ENCODE measurements around the gene SUPT20HL2. TPM values are rescaled to one million over a fixed set of nuclear protein-coding genes. Genes with fewer than 3 reads are reported as not detected.

Gene SUPT20HL2
- total and polyA plus RNA-seq, 10 of the 15 experiments (the other 5 are each of a cell fraction or from before 2014, with no cell fraction given) = not detected

DNA sequence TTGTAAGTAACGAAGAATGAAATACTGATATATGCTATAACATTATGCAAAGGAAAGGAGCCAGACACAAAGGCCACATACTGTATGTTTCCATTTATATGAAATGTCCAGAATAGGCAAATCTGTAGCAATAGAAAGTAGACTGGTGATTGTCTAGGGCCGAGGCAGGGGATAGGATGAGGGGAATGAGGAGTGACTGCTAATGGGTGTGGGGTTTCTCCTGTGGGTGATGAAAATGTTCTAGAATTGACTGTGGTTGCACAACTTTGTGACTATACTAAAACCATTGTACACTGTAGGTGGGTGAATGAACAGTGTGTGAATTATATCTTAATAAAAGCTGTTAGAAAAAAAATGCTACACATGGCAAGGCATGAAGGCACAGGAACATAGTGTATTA is 26.6 kb upstream of the SUPT20HL2 start:
- H3K27ac ChIP-seq (ENCODE audit: control insufficient read depth, insufficient read depth) = no peak overlapping the region
- SMC1A ChIA-PET (ENCODE audit: uncharacterized antibody, unreplicated experiment) = no interaction called here
- intact Hi-C loops (cut with micrococcal nuclease; ENCODE audit: unreplicated experiment) (no loop called here), in situ Hi-C loops (cut with MboI) (no loop called here)
- no peak for TF ChIP-seq CHD4 (IDR thresholded peaks at IDR 0.05)
- no peak for TF ChIP-seq CBFB (IDR thresholded peaks at IDR 0.05; ENCODE audit: low read depth)
- no peak for TF ChIP-seq MEF2A (IDR thresholded peaks at IDR 0.05; ENCODE audit: insufficient read depth, low read depth, low read length)
- TF ChIP-seq ZNF207 (IDR thresholded peaks at IDR 0.05; ENCODE audit: borderline replicate concordance) = no peak
- no peak for TF ChIP-seq DPF2 (IDR thresholded peaks at IDR 0.05)
- no peak overlapping the region for H2AFZ ChIP-seq (ENCODE audit: control insufficient read depth, low read depth, low read length)
- H3K4me3 ChIP-seq = no peak overlapping the region
- H3K9me3 ChIP-seq (replicated peaks; ENCODE audit: control insufficient read depth, insufficient read depth, low read length) = no peaks in the 10 kb centered on the region
- WGBS (ENCODE audit: insufficient coverage, insufficient replicate concordance, low lambda C conversion rate, missing lambda C conversion rate) = 29% methylated on average over 2 of the region's 2 CpGs
- POLR2A ChIA-PET = no interaction called here
- CTCF ChIA-PET = no interaction called here
- H4K20me1 ChIP-seq (ENCODE audit: control insufficient read depth, insufficient read depth) = no peaks in the 10 kb centered on the region
- H3K36me3 ChIP-seq (ENCODE audit: control insufficient read depth in 2 of 2, insufficient read depth in 2 of 2, low read length in 1 of 2) = no peaks in the 10 kb centered on the region
- no peaks in the 10 kb centered on the region for H3K79me2 ChIP-seq (ENCODE audit: control insufficient read depth, insufficient read depth, low read length)
- no TSS peak for BruUV-seq (replicated peaks)
- no peak for DNase-seq (ENCODE audit: low read depth, low spot score)
- no peaks in the 10 kb centered on the region for H3K4me1 ChIP-seq (ENCODE audit: control insufficient read depth, insufficient read depth, low read length)
- RAD21 ChIA-PET (ENCODE audit: unreplicated experiment) = no interaction called here
- ATAC-seq = no peak
- FAIRE-seq = no peak
- no peaks in the 10 kb centered on the region for H3K27me3 ChIP-seq (replicated peaks in 1 of 2; ENCODE audit: control insufficient read depth in 2 of 2, insufficient read depth in 2 of 2, low read length in 1 of 2)
- H3K4me2 ChIP-seq (ENCODE audit: control insufficient read depth, insufficient read depth) = no peak overlapping the region
- H3K9ac ChIP-seq (ENCODE audit: control insufficient read depth, insufficient read depth, low read length) = no peak overlapping the region

DNA sequence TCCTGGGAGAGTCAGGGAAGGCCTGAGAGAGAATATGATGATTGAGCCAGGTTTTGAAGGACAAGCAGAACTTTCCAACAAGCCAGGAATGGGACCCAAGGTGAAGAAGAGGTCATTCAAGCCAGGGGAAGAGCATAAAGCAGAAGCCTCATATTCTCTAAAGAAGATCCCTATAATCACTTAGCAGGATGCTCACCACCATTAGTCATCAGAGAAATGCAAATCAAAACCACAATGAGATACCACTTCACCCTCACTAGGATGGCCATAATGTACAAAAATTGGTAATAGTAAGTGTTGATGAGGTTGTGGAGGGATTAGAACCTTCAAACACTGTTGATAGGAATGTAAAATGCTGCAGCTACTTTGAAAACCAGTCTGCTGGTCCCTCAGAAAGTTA is 26.0 kb upstream of the SUPT20HL2 start:
- no peaks in the 10 kb centered on the region for H3K27me3 ChIP-seq (replicated peaks in 1 of 2; ENCODE audit: control insufficient read depth in 2 of 2, insufficient read depth in 2 of 2, low read length in 1 of 2)
- H3K4me1 ChIP-seq (ENCODE audit: control insufficient read depth, insufficient read depth, low read length) = no peaks in the 10 kb centered on the region
- POLR2A ChIA-PET = no interaction called here
- no peak overlapping the region for H3K27ac ChIP-seq (ENCODE audit: control insufficient read depth, insufficient read depth)
- SMC1A ChIA-PET (ENCODE audit: uncharacterized antibody, unreplicated experiment) = no interaction called here
- RAD21 ChIA-PET (ENCODE audit: unreplicated experiment) = no interaction called here
- no peak for TF ChIP-seq YBX1 (IDR thresholded peaks at IDR 0.05)
- TF ChIP-seq, protein P1, sequence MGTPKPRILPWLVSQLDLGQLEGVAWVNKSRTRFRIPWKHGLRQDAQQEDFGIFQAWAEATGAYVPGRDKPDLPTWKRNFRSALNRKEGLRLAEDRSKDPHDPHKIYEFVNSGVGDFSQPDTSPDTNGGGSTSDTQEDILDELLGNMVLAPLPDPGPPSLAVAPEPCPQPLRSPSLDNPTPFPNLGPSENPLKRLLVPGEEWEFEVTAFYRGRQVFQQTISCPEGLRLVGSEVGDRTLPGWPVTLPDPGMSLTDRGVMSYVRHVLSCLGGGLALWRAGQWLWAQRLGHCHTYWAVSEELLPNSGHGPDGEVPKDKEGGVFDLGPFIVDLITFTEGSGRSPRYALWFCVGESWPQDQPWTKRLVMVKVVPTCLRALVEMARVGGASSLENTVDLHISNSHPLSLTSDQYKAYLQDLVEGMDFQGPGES (IDR thresholded peaks at IDR 0.05) = no peak
- TF ChIP-seq MEF2A (IDR thresholded peaks at IDR 0.05; ENCODE audit: insufficient read depth, low read depth, low read length) = no peak
- no peaks in the 10 kb centered on the region for H4K20me1 ChIP-seq (ENCODE audit: control insufficient read depth, insufficient read depth)
- no peak for ATAC-seq
- intact Hi-C loops (cut with micrococcal nuclease; ENCODE audit: unreplicated experiment) (no loop called here), in situ Hi-C loops (cut with MboI) (no loop called here)
- CTCF ChIA-PET = no interaction called here
- H3K4me3 ChIP-seq = no peak overlapping the region
- H3K36me3 ChIP-seq (ENCODE audit: control insufficient read depth in 2 of 2, insufficient read depth in 2 of 2, low read length in 1 of 2) = no peaks in the 10 kb centered on the region
- no peak for FAIRE-seq
- H3K9me3 ChIP-seq (replicated peaks; ENCODE audit: control insufficient read depth, insufficient read depth, low read length) = no peaks in the 10 kb centered on the region
- H3K9ac ChIP-seq (ENCODE audit: control insufficient read depth, insufficient read depth, low read length) = no peak overlapping the region
- no TSS peak for BruUV-seq (replicated peaks)
- no peak for DNase-seq (ENCODE audit: low read depth, low spot score)
- H3K79me2 ChIP-seq (ENCODE audit: control insufficient read depth, insufficient read depth, low read length) = no peaks in the 10 kb centered on the region
- H3K4me2 ChIP-seq (ENCODE audit: control insufficient read depth, insufficient read depth) = no peak overlapping the region
- H2AFZ ChIP-seq (ENCODE audit: control insufficient read depth, low read depth, low read length) = no peak overlapping the region
